Measurements from ENCODE around the gene SLC22A14.

DNA sequence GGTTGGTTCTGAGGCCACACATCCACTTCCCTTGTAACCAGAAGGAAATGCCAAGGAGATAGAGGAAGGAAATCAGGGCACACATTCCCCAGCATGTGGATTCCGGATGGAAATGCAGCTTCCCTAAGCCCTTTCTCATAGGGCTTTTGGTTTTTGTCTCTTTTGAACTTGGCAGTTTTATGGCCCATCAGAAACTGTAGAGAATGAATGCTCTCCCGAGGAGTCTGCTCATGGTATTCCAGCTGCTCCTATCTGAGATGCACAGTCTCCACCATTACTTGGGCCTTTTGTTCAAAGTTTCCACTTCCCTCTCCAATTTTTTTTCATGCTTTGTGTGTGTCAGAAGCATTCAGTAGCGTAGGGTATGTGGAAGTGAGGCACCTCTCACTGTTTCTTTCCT lies 85.7 kb downstream of the SLC22A14 start:
- TF ChIP-seq, protein P1, sequence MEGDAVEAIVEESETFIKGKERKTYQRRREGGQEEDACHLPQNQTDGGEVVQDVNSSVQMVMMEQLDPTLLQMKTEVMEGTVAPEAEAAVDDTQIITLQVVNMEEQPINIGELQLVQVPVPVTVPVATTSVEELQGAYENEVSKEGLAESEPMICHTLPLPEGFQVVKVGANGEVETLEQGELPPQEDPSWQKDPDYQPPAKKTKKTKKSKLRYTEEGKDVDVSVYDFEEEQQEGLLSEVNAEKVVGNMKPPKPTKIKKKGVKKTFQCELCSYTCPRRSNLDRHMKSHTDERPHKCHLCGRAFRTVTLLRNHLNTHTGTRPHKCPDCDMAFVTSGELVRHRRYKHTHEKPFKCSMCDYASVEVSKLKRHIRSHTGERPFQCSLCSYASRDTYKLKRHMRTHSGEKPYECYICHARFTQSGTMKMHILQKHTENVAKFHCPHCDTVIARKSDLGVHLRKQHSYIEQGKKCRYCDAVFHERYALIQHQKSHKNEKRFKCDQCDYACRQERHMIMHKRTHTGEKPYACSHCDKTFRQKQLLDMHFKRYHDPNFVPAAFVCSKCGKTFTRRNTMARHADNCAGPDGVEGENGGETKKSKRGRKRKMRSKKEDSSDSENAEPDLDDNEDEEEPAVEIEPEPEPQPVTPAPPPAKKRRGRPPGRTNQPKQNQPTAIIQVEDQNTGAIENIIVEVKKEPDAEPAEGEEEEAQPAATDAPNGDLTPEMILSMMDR (IDR thresholded peaks at IDR 0.05) = no peak
- no peak for TF ChIP-seq POLR2A (IDR thresholded peaks at IDR 0.05)
